NCI-H2227 treated with DMSO at 0.1 percent for 48 hours (cell line): ENCODE results near the gene ASB6.
A peak's percentile ranks its signal among the peaks of the same experiment; 100 is the strongest.
"Not testable (repeated sequence)": the region's sequence is repeated elsewhere in the genome, so short reads cannot be mapped to it uniquely, and the experiment has no call there.

Experiments
- DNase-seq: peaks from one replicate; lab custom pipeline; 2025; lab: John Stamatoyannopoulos, UW

ASB6 gene

DNA sequence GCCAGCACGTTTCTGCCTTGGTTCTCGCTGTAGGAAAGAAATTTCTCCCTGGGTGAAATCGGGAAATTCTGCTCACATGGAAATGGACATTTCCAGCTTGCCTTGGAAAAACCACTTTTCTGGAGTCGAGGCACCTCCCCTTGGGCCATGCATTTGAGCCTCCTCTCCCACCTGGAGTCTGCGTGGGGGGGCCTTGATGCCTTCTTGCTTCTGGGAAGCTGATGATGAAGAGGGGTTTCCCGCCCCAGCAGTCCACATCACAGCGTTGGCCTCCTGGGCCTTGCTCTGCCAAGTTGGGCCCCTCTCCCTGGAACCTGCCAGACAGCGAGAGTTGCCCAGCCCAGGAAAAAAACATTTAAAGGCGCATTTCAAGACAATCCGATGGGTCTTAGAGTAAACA, 1.8 kb upstream of the ASB6 start:
- DNase-seq = no peak

- DNase-seq = no peak
Measured at GRCh38 chr9:129640871-129641749, 841 bp downstream of the ASB6 start.

DNA sequence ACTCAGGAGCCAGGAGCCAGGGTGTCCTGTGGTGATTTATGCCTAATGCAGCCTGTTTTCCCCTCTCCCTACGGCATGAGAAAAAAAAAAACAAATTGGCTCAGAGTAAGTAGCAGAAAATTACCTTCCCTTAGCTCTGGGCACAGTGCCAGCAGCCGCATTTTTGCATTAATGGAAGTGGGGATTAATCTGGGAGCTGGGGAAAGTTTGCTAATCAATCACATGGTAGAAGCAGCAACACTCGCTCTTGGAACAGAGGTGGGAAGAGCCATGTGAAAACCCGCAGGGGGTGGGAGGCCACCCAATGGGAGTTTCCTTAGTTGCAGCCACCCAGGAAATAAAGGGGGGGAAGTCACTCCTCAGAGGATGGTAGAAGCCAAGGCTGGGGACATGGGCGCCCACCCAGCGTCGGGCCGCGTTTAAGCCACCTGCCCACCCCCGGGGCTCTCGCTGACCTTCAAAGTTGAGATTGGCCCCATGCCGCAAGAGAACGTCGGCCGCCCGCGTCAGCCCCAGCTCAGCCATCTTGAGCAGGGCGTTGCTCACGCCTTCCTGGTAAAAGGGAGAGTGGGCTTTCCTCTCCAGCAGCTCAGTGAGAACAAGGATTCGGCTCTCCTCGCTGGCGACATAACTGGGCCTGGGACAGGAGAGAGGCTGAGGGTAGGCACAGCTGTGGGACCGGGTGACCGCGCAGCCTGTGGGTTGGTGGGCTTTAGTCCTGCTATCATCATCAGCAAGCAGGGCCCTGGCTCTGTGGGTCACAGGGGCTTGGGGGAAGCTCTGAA, 1.7 kb downstream of the ASB6 start:
- peak; percentile 83 for DNase-seq

DNA sequence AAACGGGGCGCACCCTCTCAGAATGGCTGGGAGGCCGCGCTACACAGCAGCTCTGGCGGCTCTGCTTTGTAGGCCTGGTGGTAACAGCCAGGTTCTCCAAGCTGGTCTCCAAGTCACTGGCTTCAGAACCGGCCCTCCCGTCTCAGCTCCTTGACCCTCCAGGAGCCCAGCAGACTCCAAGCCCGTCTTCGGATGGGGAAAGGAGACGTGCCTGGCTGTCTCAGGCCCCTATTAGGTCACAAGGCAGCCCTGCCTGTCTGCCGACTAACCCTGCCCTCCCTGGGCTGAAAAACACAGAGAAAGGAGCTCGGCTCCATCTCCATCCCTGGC, 2.2 kb downstream of the ASB6 start:
- no peak for DNase-seq

GRCh38 chr9:129639034-129639630, 2.8 kb downstream of the ASB6 start:
- no peak for DNase-seq

GRCh38 chr9:129637673-129638439, 4.1 kb downstream of the ASB6 start:
- DNase-seq = no peak

- DNase-seq = no peak
Measured at GRCh38 chr9:129637102-129637501, 4.8 kb downstream of the ASB6 start.

DNA sequence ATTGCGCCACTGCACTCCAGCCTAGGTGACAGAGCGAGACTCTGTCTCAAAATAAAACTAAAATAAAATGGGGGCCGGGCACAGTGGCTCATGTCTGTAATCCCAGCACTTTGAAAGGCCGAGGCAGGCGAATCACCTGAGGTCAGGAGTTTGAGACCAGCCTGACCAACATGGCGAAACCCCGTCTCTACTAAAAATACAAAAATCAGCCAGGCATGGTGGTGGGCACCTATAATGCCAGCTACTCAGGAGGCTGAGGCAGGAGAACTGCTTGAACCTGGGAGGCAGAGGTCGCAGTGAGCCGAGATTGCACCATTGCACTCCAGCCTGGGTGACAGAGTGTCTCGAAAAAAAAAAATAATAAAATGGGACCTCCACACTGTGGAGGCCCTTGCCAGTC, 5.6 kb downstream of the ASB6 start:
- not testable (repeated sequence) for DNase-seq

DNA sequence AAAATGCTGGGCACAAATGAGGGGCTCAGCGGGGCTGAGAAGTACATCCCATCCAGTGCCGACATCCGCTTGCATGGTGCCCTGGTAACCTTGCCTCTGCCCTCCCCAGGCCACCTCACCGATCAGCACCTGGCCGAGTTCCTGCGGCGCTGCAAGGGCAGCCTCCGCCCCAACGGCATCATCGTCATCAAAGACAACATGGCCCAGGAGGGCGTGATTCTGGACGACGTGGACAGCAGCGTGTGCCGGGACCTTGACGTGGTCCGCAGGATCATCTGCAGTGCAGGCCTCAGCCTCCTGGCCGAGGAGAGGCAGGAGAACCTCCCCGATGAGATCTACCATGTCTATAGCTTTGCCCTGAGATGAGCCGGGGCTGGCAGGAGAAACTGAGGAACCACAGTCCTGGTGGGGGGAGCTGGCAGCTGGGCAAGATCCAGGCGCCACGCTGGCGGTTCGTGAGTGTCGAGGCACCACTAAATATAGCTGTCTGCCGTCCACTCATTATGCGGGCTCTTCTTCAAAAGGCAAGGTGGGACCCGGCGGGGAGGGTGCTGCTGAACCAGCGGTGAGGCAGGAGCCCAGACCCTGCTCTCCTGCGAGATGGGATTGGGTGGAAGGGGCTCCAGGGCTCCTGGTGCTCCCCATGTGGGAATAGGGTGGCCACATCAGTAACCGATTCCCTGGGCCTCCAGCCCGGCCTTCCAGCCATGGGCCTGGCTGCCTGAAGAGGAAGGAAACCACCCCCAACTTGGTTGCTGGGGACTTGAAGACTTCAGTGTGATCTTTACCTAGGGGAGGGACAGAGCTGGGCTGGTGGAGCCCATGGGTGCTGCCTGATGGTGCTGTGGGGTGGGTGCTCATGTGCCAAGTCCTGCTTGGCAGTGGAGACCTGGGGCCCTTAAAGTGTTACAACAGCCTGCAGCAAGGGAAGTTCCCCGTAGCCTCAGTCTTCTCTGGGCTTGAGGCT, 6.6 kb downstream of the ASB6 start:
- no peak for DNase-seq

DNA sequence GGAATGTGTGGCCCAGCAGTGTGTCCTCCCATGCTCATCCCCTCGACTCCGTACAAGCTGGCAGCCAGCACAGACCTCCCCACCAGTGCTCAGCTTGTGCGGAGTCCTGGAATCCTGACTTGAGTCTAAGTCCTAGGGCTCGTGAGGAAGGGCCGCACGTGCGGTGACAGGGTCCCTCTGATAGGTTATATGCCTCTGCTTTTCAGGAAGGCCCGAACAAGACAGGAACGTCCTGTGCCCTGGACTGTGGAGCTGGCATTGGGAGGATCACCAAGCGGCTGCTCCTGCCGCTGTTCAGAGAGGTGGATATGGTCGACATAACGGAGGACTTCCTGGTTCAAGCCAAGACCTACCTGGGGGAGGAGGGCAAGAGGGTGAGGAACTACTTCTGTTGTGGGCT, 8.1 kb downstream of the ASB6 start:
- no peak for DNase-seq

GRCh38 chr9:129633207-129633606, 8.7 kb downstream of the ASB6 start:
- DNase-seq = no peak

GRCh38 chr9:129632460-129632859, 9.5 kb downstream of the ASB6 start:
- no peak for DNase-seq

DNA sequence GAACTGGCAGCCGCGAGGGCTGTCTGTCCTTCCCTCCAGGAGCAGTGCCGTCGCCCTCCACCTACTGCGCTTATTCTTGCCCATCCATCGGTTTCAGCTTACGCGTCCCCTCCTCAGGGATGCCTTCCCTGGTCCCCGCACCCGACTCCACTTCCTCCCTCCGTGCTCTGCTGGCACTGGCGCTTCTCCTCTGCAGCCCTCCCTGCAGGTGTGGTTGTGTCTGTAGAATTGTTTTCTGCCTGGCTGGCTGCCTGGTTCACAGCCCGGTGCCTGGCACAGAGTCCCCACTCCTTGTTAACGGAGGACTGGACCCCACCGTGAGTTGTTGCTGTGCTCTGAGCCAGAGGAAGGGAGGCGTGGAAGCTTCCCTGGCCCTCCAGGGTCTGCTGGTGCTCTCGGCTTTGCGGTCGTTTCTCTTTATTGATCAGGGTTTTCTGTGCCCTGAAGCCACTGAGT, 10.2 kb downstream of the ASB6 start:
- no peak for DNase-seq

GRCh38 chr9:129630967-129631673, 10.8 kb downstream of the ASB6 start:
- no peak for DNase-seq

DNA sequence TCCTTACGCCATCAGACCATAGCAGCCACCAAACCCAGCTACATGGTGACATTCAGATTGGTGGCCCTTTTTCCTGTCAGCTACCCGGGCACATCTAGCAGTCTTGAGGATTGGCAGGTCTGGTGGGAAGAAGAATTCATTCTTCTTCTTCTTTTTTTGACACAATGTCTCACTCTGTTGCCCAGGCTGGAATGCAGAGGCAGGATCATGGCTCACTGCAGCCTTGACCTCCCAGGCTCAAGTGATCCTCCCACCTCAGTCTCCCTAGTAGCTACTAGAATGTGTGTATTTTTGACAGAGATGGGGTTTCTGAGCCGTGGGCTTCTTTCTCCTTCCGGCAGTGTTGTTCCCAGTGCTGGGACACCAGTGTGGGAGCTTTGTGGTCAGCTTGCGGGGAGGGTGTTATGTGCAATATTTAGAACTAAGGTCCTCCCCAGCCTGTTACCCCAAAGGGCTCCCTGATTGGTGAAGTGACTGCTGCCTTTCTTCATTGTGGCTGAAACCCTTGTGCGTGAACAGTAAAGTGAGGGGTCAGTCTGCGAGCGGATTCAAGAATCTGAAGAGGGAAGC, 12.6 kb downstream of the ASB6 start:
- DNase-seq = no peak

DNA sequence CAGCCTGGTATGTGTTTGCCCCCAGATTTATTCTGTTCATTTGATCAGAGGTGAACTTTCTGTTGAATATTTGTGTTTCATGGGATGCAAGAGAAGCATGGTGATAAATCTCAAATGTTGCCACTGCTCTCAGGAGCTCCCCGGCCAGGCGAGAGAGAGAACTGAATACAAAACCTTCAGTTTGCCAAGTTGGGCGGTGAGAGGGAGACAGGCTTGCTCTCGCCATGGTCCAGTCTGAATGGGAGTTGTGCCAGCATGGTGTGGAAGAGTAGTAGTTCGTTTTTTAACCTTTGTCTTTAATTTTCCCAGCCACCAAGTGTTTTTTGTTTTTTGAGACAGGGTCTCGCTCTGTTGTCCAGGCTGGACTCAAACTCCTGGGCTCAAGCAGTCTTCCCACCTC, 13.2 kb downstream of the ASB6 start:
- no peak for DNase-seq

DNA sequence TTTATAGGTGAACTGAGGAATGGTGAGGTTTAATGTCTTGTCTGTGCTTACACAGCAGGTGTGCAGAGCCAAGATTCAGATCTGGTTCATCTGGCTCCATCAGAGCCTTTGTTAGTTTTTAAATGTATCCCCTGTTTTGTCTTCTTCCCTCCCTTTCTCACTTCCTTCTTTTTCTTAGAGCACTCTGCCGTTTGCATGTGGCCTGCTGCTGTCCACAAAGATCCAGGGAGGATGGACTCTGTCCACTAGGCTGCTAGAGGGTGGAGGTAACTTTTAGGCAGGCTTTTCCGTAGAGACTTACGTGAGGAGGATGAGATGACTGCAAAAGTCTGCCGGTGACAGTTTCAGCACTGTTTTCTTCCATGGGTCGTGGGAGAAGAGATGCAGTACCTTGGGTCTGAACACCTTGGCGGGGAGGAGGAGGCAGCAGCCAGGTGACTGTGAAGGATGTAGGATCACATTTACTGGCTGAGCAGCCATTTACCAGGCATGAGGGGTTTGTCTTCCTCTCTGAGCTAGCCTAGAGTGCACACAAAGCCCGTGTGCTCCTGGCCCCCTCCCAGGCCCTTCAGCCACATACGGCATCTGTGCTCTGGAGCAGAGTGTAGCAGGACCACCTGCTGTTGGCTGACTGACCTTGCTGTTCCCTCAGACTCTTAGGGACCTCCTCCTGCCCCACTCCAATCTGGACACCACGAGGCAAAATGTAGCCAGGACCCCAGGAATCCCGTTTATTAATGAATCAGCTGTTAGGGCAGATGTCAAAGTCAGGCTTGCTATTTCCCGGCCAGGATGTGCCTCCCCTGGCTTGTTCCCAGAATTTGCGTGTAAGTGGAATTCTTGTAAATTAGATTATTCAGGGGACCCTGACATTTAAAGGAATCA, 14.2 kb downstream of the ASB6 start:
- DNase-seq = no peak

DNA sequence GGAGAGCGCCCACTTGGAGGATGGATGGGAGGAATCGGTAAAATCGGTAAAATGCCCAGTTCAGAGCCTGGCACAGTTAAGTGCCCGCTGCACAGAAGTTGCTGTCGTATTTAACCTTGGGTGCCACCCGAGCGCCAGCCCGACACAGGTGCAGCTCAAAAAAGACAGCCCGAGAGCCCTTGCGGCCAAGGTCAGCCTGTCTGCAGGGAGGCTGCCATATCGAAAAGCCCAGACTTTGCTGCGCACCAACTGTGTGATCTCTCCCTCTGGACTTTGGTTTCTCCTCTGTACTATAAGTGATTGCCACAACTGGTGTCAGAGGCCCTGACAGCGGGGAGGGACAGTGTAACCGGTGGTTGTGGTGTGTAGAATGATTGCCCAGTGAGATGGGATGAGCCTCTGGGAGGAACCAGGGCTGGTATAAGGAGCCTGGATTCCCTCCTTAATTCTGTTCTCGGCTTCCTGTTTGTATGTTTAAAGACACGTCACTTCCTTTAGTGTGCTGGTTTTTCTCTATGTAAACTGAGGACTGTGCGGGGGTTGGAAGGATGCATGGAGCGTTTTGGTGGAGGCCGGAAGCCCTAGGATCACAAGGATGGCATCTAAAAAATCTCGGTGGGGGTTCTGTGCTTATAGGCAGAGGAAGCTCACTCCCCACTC, 15.2 kb downstream of the ASB6 start:
- no peak for DNase-seq
